Endodermal cell (in vitro differentiated cells): ENCODE results near the gene CEACAM1. TPM values are rescaled to one million over a fixed set of nuclear protein-coding genes. Genes with fewer than 3 reads are reported as not detected.
"Not testable (repeated sequence)": the region's sequence is repeated elsewhere in the genome, so short reads cannot be mapped to it uniquely, and the experiment has no call there.

Experiments used
- DNase-seq: peaks from one replicate; pipeline ENCODE4 v3.0.0-alpha.2; 2017
- H3K27ac ChIP-seq: 2 replicates; pipeline ENCODE4 v1.5.1; 2013; ENCODE audit warnings: mild to moderate bottlenecking, low read depth, low read length, moderate library complexity
- H3K27me3 ChIP-seq: 2 replicates; pipeline ENCODE4 v1.6.1; 2013; ENCODE audit warnings: mild to moderate bottlenecking, low read length, moderate library complexity; ENCODE audit not compliant: insufficient read depth, control insufficient read depth, poor library complexity, severe bottlenecking
- H3K36me3 ChIP-seq: 2 replicates; pipeline ENCODE4 v1.7.0; 2013; ENCODE audit warnings: mild to moderate bottlenecking, low read length, moderate library complexity; ENCODE audit not compliant: control insufficient read depth, insufficient read depth
- H3K4me1 ChIP-seq: one replicate; pipeline ENCODE4 v1.7.0; 2013; ENCODE audit warnings: low read length; ENCODE audit not compliant: control insufficient read depth, insufficient read depth
- H3K4me3 ChIP-seq: 2 replicates; pipeline ENCODE4 v1.5.1; 2013; ENCODE audit warnings: mild to moderate bottlenecking, low read length, moderate library complexity
- H3K9ac ChIP-seq: 2 replicates; pipeline ENCODE4 v1.6.1; 2013; ENCODE audit warnings: mild to moderate bottlenecking, low read length, moderate library complexity; ENCODE audit not compliant: poor library complexity, severe bottlenecking; ENCODE audit errors: extremely low read depth
- H3K9me3 ChIP-seq: 2 replicates; pipeline ENCODE4 v1.6.1; 2013; ENCODE audit warnings: mild to moderate bottlenecking, low read length, moderate library complexity; ENCODE audit not compliant: control insufficient read depth
- H3K27ac Mint-ChIP-seq: 2 replicates; pipeline ENCODE4 v1.8.0; 2020; ENCODE audit warnings: mixed read lengths
- H3K27me3 Mint-ChIP-seq: 2 replicates; pipeline ENCODE4 v1.8.0; 2021; ENCODE audit warnings: mild to moderate bottlenecking, mixed read lengths; ENCODE audit not compliant: insufficient read depth
- H3K36me3 Mint-ChIP-seq: 2 replicates; pipeline ENCODE4 v1.8.0; 2020; ENCODE audit warnings: low read depth, mixed read lengths
- H3K4me1 Mint-ChIP-seq: 2 replicates; pipeline ENCODE4 v1.8.0; 2020; ENCODE audit warnings: mixed read lengths
- H3K4me3 Mint-ChIP-seq: 2 replicates; pipeline ENCODE4 v1.8.0; 2020; ENCODE audit warnings: mild to moderate bottlenecking, moderate library complexity, mixed read lengths
- H3K9me3 Mint-ChIP-seq: 2 replicates; pipeline ENCODE4 v1.8.0; 2020; ENCODE audit warnings: mild to moderate bottlenecking, mixed read lengths
- CTCF ChIP-seq: fragments of 200-600 bp; sonication (generic); conservative IDR thresholded peaks from 2 replicates; pipeline ENCODE4 v1.5.0; 2021; ENCODE audit warnings: antibody characterized with exemption, mild to moderate bottlenecking
- WGBS, 2 experiments: methylation state at CpG; one replicate each; pipeline versions ENCODE4 v1.1.5 to v1.1.7; 2013; ENCODE audit warnings: missing lambda C conversion rate in 2 of 2, mixed read lengths in 1 of 2; ENCODE audit not compliant: insufficient coverage in 1 of 2, insufficient read length in 1 of 2; 5-methylcytosine and 5-hydroxymethylcytosine counted together
- total RNA-seq, 2 donors: library from RNA; stranded (reverse); fragmentation: NEBNext Ultra II Directional in 1 of 2; extraction: Animal tissue kit (Norgen Biotek cat#: 25700) in 1 of 2; gene quantifications; 2 replicates in 1 of 2; 3 replicates in 1 of 2; pipeline ENCODE4 v1.2.1, GENCODE V29; 2021

The CEACAM1 gene
- total RNA-seq, 2 donors from 2014 or later = 1.0 to 1.5 TPM

DNA sequence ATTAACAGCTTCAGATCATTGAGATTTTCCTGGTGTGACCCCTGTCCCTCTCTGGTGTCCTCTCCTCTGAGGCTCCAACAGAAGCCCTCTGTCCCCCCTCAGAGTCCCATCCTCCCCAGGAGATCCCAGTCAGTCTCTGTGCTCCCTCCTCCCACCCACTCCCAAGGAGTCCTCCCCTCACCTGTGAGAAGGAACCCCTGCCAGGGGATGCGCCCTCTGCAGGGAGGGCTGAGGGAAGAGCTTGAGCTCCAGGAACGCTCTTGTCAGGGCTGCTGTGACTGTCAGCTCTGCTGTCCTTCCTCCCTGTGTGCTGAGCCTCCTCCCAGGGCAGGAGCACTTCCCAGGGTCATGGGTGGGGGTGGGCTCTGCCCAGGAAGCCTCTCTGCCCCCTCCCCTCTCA lies 33.2 kb upstream of the CEACAM1 start:
- H3K36me3 ChIP-seq = no peaks in the 10 kb centered on the region
- no peak overlapping the region for H3K27ac ChIP-seq
- H3K27me3 ChIP-seq = no peaks in the 10 kb centered on the region
- no peak overlapping the region for H3K9ac ChIP-seq
- 92% methylated on average over 2 of the region's 2 CpGs; no CpG with 5 or more reads in 1 of the 2 experiments for WGBS, 2 experiments
- Mint-ChIP-seq H3K36me3 (no peaks in the 10 kb centered on the region), H3K4me1 (peaks cover 9% of the 10 kb centered on the region), H3K27ac (no peak overlapping the region), H3K9me3 (peaks cover 13% of the 10 kb centered on the region), H3K27me3 (peaks cover 24% of the 10 kb centered on the region), H3K4me3 (no peak overlapping the region)
- no peak overlapping the region for H3K4me3 ChIP-seq
- DNase-seq = no peak
- H3K9me3 ChIP-seq = peaks cover 9% of the 10 kb centered on the region
- H3K4me1 ChIP-seq = no peaks in the 10 kb centered on the region
- peak; percentile 40 for TF ChIP-seq CTCF

DNA sequence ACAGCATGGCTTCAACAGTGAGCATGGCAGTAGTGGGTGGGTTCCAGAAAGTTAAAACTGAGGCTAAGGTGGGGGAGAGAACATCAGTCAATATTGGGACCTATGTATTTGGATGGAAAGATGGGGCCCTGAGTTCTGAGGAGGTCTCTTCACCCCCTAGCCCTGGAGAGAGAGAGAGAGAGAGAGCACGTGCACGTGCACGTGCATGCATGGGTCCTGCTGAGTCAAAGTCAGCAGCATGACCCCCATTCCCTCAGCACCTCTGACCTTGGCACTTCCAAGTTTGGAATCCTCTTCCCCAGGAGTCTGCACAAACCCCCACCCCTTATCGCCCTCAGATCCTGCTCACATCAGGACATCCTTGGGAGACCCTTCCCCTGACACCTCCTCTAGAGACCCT lies 32.5 kb upstream of the CEACAM1 start:
- no peaks in the 10 kb centered on the region for H3K27me3 ChIP-seq
- peaks cover 24% of the 10 kb centered on the region for H3K27me3 Mint-ChIP-seq
- H3K4me1 Mint-ChIP-seq = peaks cover 9% of the 10 kb centered on the region

GRCh38 chr19:42558450-42559150 lies 30.3 kb upstream of the CEACAM1 start:
- peaks cover 13% of the 10 kb centered on the region for H3K9me3 Mint-ChIP-seq
- Histone ChIP-seq H3K9ac (no peak overlapping the region), H3K4me3 (no peak overlapping the region), H3K27me3 (no peaks in the 10 kb centered on the region), H3K36me3 (no peaks in the 10 kb centered on the region), H3K4me1 (no peaks in the 10 kb centered on the region), H3K9me3 (peaks cover 9% of the 10 kb centered on the region), H3K27ac (no peak overlapping the region)
- H3K36me3 Mint-ChIP-seq = no peaks in the 10 kb centered on the region
- peaks cover 20% of the 10 kb centered on the region for H3K27me3 Mint-ChIP-seq
- H3K4me1 Mint-ChIP-seq = peaks cover 15% of the 10 kb centered on the region
- H3K27ac Mint-ChIP-seq = no peak overlapping the region
- no peak for TF ChIP-seq CTCF
- no peak overlapping the region for H3K4me3 Mint-ChIP-seq
- DNase-seq = no peak
- WGBS, 2 experiments = 55 to 66% methylated on average over 5 to 7 of the region's 7 CpGs

More for the DNA sequence above, 32.5 kb upstream of the CEACAM1 start:
- Mint-ChIP-seq H3K36me3 (no peaks in the 10 kb centered on the region), H3K9me3 (peaks cover 13% of the 10 kb centered on the region), H3K27ac (no peak overlapping the region), H3K4me3 (no peak overlapping the region)
- no peak for TF ChIP-seq CTCF
- DNase-seq = no peak
- H3K9ac ChIP-seq = no peak overlapping the region
- H3K4me3 ChIP-seq = no peak overlapping the region
- no peaks in the 10 kb centered on the region for H3K36me3 ChIP-seq
- no peaks in the 10 kb centered on the region for H3K4me1 ChIP-seq
- 80 to 100% methylated on average over 4 of the region's 4 CpGs for WGBS, 2 experiments
- no peak overlapping the region for H3K27ac ChIP-seq
- H3K9me3 ChIP-seq = peaks cover 9% of the 10 kb centered on the region

DNA sequence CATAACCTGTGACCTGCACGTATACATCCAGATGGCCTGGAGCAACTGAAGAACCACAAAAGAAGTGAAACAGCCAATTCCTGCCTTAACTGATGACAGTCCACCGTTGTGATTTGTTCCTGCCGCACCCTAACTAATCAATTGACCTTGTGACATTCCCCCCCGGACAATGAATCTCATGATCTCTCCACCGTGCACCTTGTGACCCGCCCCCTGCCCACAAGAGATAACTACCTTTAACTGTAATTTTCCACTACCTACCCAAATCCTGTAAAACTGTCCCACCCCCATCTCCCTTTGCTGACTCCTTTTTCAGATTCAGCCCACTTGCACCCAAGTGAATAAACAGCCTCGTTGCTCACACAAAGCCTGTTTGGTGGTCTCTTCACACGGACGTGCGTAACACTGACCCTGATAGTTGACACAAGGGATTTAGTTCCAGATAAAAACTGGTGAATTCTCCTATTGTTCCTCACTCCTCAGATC lies 29.1 kb upstream of the CEACAM1 start:
- peaks cover 20% of the 10 kb centered on the region for H3K27me3 Mint-ChIP-seq
- H3K4me3 Mint-ChIP-seq, H3K27me3 ChIP-seq, H3K4me1 ChIP-seq, H3K4me3 ChIP-seq, DNase-seq, H3K9ac ChIP-seq, H3K36me3 Mint-ChIP-seq, H3K27ac ChIP-seq, H3K36me3 ChIP-seq, H3K9me3 ChIP-seq: not testable (repeated sequence)
- H3K9me3 Mint-ChIP-seq = peaks cover 13% of the 10 kb centered on the region
- peaks cover 15% of the 10 kb centered on the region for H3K4me1 Mint-ChIP-seq
- peak overlapping the region; percentile 28 for H3K27ac Mint-ChIP-seq
- WGBS, 2 experiments = 90% methylated on average over 9 to 10 of the region's 10 CpGs
